Measurements from ENCODE around the gene SPOP.
A peak's percentile ranks its signal among the peaks of the same experiment; 100 is the strongest.
"Not testable (repeated sequence)": the region's sequence is repeated elsewhere in the genome, so short reads cannot be mapped to it uniquely, and the experiment has no call there.

SPOP gene

DNA sequence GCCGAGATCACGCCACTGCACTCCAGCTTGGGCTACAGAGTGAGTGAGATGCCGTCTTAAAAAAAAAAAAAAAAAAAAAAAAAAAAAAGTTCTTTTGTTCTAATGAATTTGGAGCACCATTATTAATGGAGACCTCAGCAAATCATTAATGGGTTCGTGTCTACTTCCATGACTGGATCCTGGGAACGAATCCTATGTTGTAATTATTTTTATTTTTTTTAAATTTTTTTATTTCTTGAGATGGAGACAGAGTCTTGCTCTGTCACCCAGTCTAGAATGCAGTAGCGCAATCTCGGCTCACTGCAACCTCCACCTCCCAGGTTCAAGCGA lies 30.7 kb downstream of the SPOP start:
- DNase-seq (ENCODE audit: low read depth) = no peak

DNA sequence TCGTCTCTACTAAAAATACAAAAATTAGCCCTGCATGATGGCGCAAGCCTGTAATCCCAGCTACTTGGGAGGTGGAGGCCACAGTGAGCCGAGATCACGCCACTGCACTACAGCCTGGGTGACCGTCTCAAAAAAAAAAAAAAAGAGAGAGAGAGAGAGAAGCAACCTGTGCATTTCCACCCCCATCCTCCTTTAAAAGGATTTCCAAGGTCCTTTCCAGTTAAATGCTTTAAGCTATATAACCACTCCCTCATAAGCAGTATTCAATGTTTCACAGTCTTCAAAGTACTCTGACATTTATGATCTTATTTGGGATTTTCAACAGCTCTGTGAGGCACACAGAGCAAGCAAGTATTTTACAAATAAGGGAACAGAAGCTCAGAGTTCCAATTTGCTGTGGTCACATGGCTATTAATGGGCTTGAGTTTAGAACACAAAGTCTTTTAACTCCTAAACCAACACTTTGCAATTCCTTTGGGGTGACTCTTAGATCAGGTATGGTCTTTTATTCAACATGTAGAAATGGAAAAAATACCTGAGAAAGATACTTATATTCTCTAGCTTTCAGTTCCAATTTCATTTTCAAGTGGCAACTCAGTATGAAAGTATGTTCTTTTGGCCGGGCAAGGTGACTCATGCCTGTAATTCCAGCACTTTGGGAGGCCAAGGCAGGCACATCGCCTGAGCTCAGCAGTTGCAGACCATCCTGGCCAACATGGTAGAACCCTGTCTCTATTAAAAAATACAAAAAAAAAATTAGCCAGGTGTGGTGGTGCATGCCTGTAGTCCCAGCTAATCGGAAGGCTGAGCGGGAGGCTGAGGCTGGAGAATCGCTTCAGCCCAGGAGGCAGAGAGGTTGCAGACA lies 31.3 kb downstream of the SPOP start:
- DNase-seq (ENCODE audit: low read depth) = peak; percentile 47

DNA sequence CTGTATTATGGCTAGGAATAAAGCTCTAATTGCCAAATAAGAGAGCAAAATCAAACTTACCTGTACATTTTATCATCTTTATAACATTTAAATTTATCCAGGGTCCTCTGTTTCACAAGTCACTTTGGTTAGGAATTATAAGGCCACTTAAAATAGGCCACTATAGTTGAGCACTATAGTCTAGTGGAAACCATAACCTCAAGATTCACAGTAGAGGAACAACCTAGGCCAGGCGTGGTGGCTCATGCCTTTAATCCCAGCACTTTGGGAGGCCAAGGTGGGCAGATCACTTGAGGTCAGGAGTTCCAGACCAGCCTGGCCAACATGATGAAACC lies 31.9 kb downstream of the SPOP start:
- not testable (repeated sequence) for DNase-seq (ENCODE audit: low read depth)

DNA sequence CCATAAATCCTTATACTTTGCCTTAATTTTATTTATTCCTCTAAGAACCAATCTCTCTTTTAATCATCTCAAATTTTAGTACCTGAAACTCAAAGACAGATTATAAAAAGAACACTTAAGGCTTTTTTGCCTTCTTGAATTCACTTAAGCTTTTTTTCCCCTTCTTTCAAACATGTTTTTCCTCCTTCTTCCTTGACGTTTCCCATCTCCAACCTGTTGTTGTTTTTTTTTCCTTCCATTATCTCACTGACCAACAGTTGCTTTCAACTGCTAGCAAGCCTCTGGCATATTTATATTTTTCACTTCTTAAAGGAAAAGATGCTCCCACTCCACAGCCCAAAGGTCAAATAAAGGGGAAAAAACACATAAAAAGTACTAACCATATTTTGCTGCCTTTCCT lies 32.2 kb downstream of the SPOP start:
- no peak for DNase-seq (ENCODE audit: low read depth)

DNA sequence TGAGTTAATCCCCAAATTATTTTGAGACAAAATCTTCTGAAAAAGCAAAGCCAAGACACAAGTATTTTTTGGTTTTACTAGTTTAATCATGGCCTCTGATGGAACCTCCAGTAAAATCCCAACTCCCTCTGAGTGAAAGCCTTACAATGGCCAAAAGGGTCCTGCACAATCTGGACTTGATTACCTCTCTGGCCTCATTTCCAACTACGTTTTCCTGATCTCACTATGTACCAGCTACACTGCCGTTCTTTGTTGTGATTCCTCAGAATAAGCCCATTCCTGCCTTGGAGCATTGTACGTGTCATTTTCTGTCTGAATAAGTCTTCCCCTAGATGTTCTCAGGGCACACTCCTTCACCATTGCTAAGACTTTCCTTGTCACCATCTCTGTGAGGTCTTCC lies 37.3 kb downstream of the SPOP start:
- DNase-seq (ENCODE audit: low read depth) = no peak

DNA sequence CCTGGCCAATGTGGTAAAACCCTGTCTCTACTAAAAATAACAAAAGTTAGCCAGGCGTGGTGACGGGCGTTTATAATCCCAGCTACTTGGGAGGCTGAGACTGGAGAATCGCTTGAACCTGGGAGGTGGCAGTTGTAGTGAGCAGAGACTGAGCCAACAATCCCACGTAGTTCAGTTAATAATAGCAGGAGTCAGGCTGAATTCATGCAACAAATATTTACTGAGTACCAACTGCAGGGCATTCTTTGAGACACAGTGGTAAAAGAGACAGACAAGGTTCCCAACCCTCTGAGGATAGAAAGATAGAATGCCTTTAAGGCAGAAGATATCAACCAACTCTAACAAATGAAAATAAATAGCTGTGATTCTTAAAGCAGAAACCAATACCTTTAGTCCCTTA lies 39.1 kb downstream of the SPOP start:
- DNase-seq (ENCODE audit: low read depth) = no peak

DNA sequence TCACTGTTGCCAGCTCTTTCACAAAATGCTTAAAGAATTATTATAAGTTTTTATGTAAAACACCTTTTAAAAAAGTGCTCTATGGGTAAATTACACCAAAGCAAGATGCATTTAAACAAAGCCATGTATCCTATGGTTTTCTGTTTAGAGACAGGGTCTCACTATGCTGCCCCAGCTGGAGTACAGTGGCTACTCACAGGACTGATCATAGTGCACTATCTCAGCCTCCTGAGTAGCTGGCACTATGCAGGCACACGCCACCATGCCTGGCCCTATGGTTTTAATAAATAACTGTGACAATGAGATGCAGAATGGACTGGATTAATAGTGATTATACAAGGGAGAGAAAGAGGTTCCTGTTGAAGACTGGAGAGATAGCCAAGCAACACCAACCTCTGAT lies 40.2 kb downstream of the SPOP start:
- DNase-seq (ENCODE audit: low read depth) = no peak

DNA sequence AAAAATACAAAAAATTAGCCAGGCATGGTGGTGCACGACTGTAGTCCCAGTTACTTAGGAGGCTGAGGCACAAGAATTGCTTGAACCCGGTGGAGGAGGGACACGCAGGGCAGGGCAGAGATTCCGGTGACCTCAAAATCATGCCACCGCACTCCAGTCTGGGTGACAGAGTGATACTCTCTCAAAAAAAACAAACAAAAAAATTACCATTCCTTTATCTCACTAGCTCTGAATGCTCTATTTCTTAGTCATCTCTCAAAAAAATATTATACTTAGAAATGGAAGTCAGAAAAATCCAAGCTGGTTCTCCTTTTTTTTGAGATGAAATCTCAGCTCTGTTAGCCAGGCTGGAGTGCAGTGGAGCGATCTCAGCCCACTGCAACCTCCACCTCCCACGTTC lies 40.8 kb downstream of the SPOP start:
- no peak for DNase-seq (ENCODE audit: low read depth)

DNA sequence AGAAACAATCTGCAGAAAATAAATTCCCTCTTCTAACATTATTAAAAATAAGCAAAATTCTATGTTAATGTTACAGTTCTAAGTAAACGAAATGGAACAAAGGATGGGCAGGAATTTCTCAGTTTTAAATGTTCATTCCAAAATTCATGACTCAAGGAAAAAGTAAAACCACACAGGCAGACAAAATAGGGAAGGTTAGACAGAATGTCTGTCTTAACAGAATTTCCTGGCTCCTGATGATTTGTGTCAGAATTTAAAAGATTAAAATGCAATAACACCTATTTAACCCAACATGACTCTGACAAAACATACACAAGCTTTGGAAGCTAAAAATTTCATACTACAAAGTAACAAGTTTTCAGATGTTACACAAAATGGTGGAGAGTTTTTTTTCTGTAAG lies 42.8 kb downstream of the SPOP start:
- DNase-seq (ENCODE audit: low read depth) = no peak

DNA sequence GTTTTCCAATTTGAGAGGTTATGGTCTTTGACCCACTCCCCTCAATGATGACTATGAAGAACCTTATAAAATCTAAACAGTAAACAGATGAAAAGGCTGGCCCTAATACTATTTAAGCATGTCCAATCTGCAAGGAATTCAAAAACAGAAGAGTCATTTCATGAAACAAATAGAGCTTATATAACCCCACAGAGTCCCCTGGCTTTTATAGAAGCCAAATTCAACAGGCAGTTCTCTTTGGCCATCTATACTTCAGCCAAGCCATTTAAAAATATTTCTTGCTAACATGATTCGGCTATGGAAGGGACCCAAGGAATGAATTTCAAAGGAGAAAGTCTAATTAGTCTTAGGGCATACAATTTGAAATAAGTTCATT lies 43.4 kb downstream of the SPOP start:
- no peak for DNase-seq (ENCODE audit: low read depth)

DNA sequence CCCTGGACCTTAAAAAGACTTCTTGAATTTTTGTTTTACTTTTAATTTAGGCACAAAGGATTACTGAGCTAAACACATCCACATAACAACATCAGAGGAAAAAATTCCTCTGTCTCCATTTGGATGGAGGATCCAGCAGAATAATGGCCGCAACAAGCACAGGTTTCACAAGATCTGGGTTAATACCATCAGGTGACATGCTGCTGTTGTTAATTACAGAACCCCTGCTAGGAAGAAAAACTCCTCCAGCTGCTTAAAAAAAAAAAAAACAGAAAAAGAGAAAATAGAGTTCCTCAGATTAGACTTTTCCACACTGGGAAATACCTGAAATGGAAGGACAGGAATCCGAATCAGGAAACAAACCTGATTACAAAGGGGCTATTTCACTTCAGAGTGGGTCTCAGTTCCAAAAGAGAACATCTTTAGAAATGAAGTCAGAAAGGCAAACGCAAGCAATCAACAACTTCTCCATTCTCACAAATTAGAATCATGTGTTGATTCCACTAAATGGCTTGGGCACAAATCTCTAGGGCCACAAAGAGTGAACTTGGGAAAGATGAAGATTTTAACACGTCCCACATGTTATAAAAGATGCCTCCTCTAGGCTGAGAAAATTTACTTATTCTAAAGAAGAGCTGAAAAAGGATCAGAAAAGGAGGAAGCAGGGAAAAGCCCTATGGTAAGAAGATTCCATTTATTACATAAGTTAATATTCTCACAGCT lies 44.0 kb downstream of the SPOP start:
- DNase-seq (ENCODE audit: low read depth) = no peak

DNA sequence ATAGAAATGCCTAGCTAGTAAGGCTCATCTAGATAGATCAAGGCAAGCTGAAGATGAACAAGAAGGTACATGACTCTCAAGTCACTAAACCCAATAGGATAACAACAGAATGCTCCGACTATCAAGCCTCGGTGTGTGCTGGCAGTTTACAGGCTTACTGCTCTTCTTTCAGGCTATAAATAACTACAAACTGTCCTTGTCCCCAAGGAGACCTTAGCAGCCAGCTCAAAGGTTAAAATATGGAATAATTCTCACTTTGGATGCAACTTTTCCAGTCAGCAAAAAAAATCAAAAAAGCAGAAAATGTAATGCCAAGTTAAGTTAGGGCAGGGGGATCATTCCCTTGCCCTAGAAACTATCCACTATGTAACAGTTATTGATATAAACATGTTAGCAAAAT lies 44.6 kb downstream of the SPOP start:
- no peak for DNase-seq (ENCODE audit: low read depth)

DNA sequence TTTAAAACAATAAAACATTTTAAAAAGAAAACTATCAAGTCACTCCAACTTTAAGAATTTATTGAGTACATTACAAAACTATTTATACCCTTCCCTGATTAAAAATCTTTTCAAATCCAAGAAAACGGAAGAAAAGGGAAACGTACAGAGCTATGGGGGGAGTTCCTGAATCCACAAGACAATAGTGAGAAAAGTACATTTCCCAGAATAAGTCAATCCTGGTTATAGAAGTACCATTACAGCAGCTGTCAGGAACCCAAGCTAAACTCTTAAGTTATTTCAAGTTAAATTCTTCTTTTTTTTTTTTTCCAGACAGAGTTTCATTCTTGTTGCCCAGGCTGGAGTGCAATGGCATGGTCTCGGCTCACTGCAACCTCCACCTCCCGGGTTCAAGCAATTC lies 45.7 kb downstream of the SPOP start:
- DNase-seq (ENCODE audit: low read depth) = no peak

DNA sequence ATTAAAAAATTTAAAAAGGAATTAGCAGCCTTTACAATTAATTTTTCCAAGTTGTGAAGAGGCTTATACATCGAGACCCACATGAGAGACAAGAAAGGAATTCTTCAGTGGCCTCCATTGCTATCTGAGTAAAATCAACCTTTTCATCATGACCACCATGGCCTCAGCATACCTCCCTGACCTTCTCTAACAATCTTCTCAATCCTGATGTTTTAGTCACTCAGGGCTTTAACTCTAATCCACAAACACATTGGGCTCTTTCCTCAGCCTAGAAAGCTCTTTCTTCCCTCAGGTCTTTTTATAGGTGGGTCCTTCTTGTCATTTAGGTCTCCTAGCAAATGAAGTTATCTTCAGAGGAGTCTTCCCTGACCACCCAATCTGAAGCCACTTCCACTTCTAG lies 46.4 kb downstream of the SPOP start:
- no peak for DNase-seq (ENCODE audit: low read depth)

DNA sequence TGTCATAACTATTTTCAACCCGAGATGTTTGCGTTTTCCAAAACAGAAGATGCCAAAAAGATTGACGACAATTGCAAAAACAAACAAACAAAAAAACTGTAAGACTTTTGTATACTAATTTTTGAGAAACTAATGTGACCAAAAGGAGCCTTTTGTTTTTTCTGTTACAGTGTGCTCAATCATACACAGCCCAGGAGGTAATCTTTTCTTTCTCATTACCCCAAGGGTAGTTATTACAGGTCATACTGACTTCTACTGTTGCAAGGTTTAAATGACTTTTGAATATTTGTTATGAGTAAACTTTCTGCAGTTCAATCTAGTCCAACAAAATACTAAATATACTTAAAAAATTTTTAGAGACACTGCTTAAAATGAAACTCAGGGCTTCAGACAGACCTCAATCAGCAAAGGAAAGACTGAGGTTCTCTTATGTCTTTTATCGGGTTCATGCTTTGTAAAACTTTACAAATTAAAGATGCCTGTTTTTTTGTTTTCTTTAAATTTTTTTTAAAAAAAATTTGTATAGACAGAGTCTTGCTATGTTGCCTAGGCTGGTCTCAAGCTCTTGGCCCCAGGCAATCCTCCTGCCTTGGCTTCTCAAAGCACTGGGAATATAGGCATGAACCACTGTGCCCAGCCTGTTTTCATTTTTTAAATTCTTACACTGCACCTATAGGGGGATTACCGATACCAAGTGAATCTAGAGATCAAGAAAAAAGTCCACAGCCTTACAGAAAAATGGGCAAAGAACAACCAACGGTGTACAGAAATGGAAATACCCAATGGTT lies 47.6 kb downstream of the SPOP start:
- no peak for DNase-seq (ENCODE audit: low read depth)

DNA sequence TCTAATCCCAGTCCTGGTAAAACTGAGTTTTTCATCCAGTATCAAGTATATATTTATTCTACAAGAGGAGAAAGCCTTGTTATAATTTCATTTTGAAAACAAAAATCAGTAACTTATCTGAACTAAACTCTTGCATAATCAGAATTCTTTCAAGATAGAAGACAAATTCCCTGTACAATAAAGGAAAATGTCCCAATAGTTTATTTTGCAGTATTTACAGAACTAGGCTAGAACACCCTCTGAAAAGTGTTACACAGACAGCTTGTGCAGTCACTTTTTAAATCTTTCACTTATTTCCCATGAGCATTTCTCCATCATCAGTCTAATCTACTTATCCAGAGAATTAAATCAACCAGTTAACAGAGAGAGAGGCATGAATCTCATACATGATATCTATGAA lies 48.5 kb downstream of the SPOP start:
- no peak for DNase-seq (ENCODE audit: low read depth)

DNA sequence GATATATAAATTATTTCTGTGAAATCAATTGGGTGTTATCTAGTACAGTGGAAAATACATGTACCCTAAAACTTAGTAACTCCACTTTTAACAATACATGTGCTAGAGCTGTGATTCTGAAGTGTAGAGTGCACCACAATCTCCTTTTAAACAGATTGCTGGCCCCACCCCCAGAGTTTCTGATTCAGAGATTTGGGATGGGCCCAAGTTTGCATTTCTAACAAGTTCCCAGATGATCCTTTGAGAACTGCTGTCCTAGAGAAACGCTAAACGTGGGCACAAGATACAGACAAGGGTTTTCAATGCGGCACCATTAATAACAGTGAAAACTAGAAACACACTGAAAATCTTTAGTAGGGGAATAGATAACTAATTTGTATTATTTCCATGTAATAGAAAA lies 53.0 kb downstream of the SPOP start:
- DNase-seq (ENCODE audit: low read depth) = no peak

DNA sequence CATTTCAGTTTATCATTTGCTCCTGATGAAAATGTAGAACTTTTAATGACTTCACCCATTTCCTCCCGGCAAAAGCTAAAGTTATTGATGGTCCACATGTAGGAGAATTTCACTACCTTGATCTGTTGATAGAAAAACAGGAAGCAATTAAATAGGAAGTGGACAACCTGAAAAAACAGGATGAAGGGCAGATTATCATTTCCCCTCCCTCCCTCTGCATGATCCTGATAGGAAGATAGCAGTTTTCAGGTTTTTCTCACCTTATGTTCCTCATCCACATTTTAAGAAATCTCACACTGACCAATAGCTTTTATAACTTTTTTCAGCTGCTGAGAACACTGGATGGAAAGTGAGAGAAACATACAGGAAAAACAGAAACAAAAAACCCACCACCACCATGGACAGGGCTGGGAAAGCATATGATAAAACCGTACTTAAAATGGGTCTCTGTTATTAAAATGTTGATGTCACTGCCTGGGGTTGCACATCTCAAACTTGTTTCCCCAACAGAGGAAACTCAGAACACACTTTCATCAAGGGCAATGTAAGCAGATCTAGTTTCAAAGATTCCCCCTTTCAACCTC lies 55.9 kb downstream of the SPOP start:
- no peak for DNase-seq (ENCODE audit: low read depth)

DNA sequence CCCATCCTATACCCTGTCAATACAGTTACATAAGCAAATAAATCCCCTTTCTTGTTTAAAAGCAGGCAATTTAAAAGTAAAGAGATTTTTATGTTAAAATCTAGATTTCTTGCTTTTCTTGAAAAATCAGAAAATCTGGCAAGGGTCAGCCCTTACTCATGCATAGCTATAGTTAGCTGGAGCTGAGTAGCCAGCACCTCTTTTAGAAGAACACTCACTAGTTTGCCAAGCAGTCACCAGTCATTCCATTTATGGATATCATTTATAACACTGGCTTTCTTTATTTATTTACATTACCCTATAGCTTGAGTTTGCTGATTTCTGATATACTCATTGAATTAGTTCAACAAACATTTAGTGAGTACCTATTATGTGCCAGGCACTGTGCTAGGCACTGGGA lies 56.5 kb downstream of the SPOP start:
- DNase-seq (ENCODE audit: low read depth) = no peak

DNA sequence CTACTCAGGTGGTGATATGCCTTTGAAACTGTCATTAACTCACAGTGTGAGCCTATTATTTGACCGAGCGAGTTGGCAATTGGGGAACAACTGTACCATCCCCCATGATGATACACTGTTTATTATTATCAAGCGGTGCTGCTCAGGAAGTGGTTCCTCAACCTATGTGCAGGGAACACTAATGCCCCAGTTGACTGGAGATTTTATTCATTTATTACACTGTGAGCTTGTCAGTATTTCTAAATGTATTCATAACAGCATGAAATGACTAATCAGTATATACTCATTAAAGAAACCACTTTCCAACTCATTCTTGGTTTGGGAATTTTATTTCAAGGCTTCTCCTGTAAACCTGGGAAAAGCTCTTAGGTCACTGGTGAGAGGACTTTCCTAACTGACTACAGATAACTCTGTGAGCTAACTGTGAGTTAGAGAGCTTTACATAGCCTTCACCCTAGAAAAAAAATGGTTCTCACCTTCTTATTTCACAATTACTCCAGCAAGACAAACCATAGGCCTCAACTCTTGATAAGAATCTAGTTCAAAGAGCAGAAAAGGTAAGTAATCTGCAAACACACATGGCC lies 59.8 kb downstream of the SPOP start:
- no peak for DNase-seq (ENCODE audit: low read depth)

DNA sequence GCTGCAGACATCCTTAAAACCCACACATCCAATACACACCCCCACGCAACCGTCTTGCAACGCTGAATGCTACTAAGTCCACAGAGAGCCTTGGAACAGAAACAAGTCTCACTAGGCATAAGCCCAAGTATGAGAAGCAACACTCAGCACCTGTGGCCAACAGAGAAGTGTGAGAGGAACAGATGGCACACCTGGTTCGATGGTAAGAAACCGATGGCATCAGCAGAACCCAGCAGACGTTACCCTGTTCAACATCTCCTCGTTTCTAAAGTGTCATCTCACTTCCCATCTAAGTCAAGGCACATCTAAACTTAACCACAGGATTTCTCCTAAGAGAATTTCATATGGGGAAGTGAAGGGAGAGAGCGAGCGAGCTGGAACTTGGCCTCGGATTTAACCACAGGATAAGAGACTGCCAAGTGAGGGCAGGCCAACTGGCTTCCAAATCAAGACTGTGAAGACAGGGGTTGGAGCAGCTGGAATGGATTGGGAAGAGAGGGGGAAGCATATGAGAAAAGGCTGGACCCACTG lies 61.2 kb downstream of the SPOP start:
- DNase-seq (ENCODE audit: low read depth) = no peak

DNA sequence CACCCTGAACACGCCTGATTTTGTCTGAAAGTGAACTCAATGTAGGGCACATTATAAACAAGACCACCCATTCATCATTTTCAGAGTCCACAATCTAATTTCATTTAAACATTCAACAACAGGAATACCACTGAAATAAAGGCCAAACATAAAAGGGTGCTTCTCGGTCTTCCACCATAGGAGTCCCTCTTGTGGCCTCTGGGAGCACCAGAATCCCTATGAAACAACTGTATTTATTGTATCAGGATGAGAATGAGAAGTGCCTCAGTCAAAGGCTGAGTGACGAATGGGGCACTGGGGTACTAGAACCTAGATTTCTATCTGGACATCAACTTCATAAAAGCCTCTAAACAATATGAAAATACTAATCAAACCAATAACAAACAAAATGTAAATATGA lies 61.8 kb downstream of the SPOP start:
- DNase-seq (ENCODE audit: low read depth) = no peak
